GM23338 (cell line): Measurements from ENCODE around the gene ARL6IP4. TPM values are rescaled to one million over a fixed set of nuclear protein-coding genes. Genes with fewer than 3 reads are reported as not detected.

Source experiments
- ATAC-seq: fragments of 200-7000 bp; cut with Tn5 transposase; 3 replicates; pipeline ENCODE4 v1.9.1; 2020
- DNase-seq: peaks from one replicate; pipeline ENCODE4 v3.0.0-alpha.2; 2015; ENCODE audit warnings: low spot score
- H2AFZ ChIP-seq: fragments of 200-600 bp; sonication (generic); 2 replicates; pipeline ENCODE4 v1.8.0; 2016; ENCODE audit warnings: antibody characterized with exemption, mild to moderate bottlenecking, moderate library complexity
- H3F3A ChIP-seq: fragments of 200-600 bp; sonication (generic); replicated peaks from 2 replicates; pipeline ENCODE4 v1.8.0; 2017; ENCODE audit warnings: antibody characterized with exemption, mixed run types, low read depth
- H3K27ac ChIP-seq: fragments of 200-600 bp; sonication (generic); 2 replicates; pipeline ENCODE4 v1.6.1; 2016; ENCODE audit warnings: low read depth
- H3K27me3 ChIP-seq: fragments of 200-600 bp; sonication (generic); 2 replicates; pipeline ENCODE4 v1.8.0; 2016; ENCODE audit warnings: mild to moderate bottlenecking, mixed run types, moderate library complexity; ENCODE audit not compliant: insufficient read depth
- H3K36me3 ChIP-seq: fragments of 200-600 bp; sonication (generic); 2 replicates; pipeline ENCODE4 v1.8.0; 2016; ENCODE audit warnings: mild to moderate bottlenecking; ENCODE audit not compliant: insufficient read depth
- H3K4me1 ChIP-seq: fragments of 200-600 bp; sonication (generic); 2 replicates; pipeline ENCODE4 v1.8.0; 2016; ENCODE audit warnings: mild to moderate bottlenecking, moderate library complexity; ENCODE audit not compliant: insufficient read depth
- H3K4me2 ChIP-seq: fragments of 200-600 bp; sonication (generic); 2 replicates; pipeline ENCODE4 v1.7.1; 2017; ENCODE audit warnings: mixed run types
- H3K4me3 ChIP-seq: fragments of 200-600 bp; sonication (generic); 2 replicates; pipeline ENCODE4 v1.6.1; 2016; ENCODE audit warnings: mixed run types
- H3K79me2 ChIP-seq: fragments of 200-600 bp; sonication (generic); replicated peaks from 2 replicates; pipeline ENCODE4 v1.8.0; 2017; ENCODE audit warnings: mild to moderate bottlenecking; ENCODE audit not compliant: insufficient read depth
- H3K9me2 ChIP-seq: fragments of 200-600 bp; sonication (generic); 2 replicates; pipeline ENCODE4 v1.8.0; 2017; ENCODE audit not compliant: insufficient read depth
- H4K20me1 ChIP-seq: fragments of 200-600 bp; sonication (generic); replicated peaks from 2 replicates; pipeline ENCODE4 v1.8.0; 2017; ENCODE audit warnings: mild to moderate bottlenecking; ENCODE audit not compliant: insufficient read depth
- H3K27ac Mint-ChIP-seq: 2 replicates; pipeline ENCODE4 v1.8.0; 2020; ENCODE audit warnings: inconsistent platforms, mild to moderate bottlenecking, moderate library complexity, mixed read lengths
- H3K27me3 Mint-ChIP-seq: 3 replicates; pipeline ENCODE4 v1.8.0; 2022; ENCODE audit warnings: low read depth, mild to moderate bottlenecking, moderate library complexity, mixed read lengths, inconsistent platforms; ENCODE audit not compliant: insufficient read depth, poor library complexity
- H3K36me3 Mint-ChIP-seq: 3 replicates; pipeline ENCODE4 v1.8.0; 2021; ENCODE audit warnings: low read depth, mild to moderate bottlenecking, inconsistent platforms, moderate library complexity, mixed read lengths
- H3K4me1 Mint-ChIP-seq: 3 replicates; pipeline ENCODE4 v1.8.0; 2020; ENCODE audit warnings: mild to moderate bottlenecking, inconsistent platforms, mixed read lengths
- H3K4me3 Mint-ChIP-seq: 3 replicates; pipeline ENCODE4 v1.8.0; 2021; ENCODE audit warnings: moderate library complexity, mild to moderate bottlenecking, inconsistent platforms, mixed read lengths
- H3K9me3 Mint-ChIP-seq: 3 replicates; pipeline ENCODE4 v1.8.0; 2020; ENCODE audit warnings: moderate library complexity, mild to moderate bottlenecking, inconsistent platforms, mixed read lengths
- CREB1 ChIP-seq: fragments of 250-450 bp; sonication (Bioruptor Pico); IDR thresholded peaks from 2 replicates; pipeline ENCODE4 v1.5.0; 2020; ENCODE audit warnings: low read depth, mild to moderate bottlenecking, moderate library complexity
- ETS1 ChIP-seq: IDR thresholded peaks from 2 replicates; pipeline ENCODE4 v1.6.1; 2016; ENCODE audit warnings: antibody characterized with exemption
- EZH2 ChIP-seq: fragments of 200-600 bp; sonication (generic); IDR thresholded peaks from one replicate; pipeline ENCODE4 v1.8.0; 2017; ENCODE audit warnings: antibody characterized with exemption, mild to moderate bottlenecking, low read depth; ENCODE audit not compliant: unreplicated experiment
- JUNB ChIP-seq: IDR thresholded peaks from one replicate; pipeline ENCODE4 v1.6.1; 2016; ENCODE audit warnings: antibody characterized with exemption; ENCODE audit not compliant: unreplicated experiment
- REST ChIP-seq: IDR thresholded peaks from one replicate; pipeline ENCODE4 v1.6.1; 2018; ENCODE audit warnings: antibody characterized with exemption; ENCODE audit not compliant: unreplicated experiment
- ZNF114 ChIP-seq: fragments of 250-450 bp; sonication (Bioruptor Pico); IDR thresholded peaks from 2 replicates; pipeline ENCODE4 v1.5.0; 2020; ENCODE audit warnings: mild to moderate bottlenecking, moderate library complexity
- polyA plus RNA-seq: library from polyadenylated mRNA; unstranded; fragments of >200 nt; fragmentation: Nextera tagmentation; extraction: Ambion mirVana; gene quantifications from 2 replicates; pipeline ENCODE4 v1.2.1, GENCODE V29; 2016
- total RNA-seq: library from RNA; depleted of rRNA; stranded (reverse); fragments of >200 nt; shearing (Covaris generic); gene quantifications from 2 replicates; pipeline ENCODE4 v1.2.3, GENCODE V29; 2014

ARL6IP4 gene
- total and polyA plus RNA-seq, 2 experiments from 2014 or later = 85.5 to 169 TPM

DNA sequence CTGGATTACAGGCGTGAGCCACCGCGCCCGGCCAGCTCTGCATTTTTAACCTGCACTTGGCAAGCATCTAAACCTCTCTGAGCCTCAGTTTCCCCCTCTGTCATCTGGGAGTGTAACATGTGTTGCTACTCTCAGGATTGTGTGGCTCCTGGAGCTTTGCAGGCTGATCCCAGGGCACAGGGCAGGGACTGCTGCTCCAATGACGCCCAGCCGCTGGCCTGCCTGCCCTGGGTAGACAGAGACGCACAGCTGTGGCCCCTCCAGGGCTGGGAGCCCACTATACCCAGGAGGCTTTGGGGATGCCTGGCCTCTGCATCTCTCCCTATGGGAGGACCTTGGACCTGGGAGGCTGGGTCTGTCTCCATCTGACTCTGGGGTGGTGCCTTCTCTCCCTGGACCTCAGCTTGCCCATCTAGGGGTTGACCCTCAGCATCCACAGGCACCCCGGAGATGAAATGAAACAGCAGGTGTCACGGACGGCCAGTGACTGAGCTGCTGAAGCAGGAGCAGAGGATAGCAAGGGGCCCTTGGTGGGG lies 13.7 kb downstream of the ARL6IP4 start (continued):
- TF ChIP-seq ETS1 = no peak
- TF ChIP-seq ZNF114 (CRISPR knock-in tag) = no peak
- no peak for TF ChIP-seq REST
- no peak for TF ChIP-seq JUNB
- no peak for TF ChIP-seq CREB1 (CRISPR knock-in tag)
- TF ChIP-seq EZH2 = no peak

DNA sequence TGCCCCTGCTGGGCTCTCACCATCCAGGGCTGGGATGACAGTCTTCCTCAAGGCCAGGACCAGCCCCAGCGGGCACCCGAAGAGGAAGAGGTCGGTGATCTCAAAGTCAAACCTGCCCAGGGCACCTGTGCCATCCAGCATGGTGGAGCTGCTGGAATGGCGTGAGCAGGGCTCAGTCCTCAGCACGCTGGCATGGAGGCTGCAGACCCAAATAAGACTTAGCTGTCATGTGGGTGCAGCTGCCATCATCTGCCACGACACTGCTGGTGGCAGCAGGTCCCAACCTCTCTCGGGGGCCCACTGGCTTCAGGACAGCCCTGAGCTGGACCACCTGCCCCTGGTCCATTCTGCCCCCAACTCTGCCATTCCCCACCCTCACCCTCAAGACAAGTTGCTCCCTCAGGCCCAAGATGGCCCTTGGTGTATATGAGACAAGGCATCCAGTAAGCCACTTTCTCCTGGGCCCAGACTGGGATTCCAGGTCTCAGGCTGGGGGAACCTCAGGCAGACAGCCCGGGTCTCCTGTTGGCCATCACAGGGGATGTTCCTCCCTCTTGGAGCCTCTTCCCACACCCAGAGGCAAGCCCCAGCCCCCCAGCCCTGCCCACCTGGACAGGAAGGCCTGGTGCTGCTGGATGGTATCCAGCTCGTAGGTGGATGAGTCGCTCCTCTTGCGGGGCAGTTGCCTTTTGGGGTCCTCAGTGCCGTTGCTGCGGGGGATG lies 14.5 kb downstream of the ARL6IP4 start:
- no peaks in the 10 kb centered on the region for H3K79me2 ChIP-seq
- DNase-seq = no peak
- no peak overlapping the region for H3K27ac Mint-ChIP-seq
- no peaks in the 10 kb centered on the region for H3K36me3 Mint-ChIP-seq
- H3K4me3 ChIP-seq = no peak overlapping the region
- H3K36me3 ChIP-seq = no peaks in the 10 kb centered on the region
- peaks cover 6% of the 10 kb centered on the region for H3K27me3 Mint-ChIP-seq
- TF ChIP-seq JUNB (no peak), REST (no peak)
- no peaks in the 10 kb centered on the region for H3K27me3 ChIP-seq
- no peaks in the 10 kb centered on the region; the same call in 2 of the 3 replicates for H3K9me3 Mint-ChIP-seq
- H3K4me2 ChIP-seq = no peak overlapping the region
- H3K4me1 Mint-ChIP-seq = no peaks in the 10 kb centered on the region
- H2AFZ ChIP-seq = no peak overlapping the region
- no peak overlapping the region for H3K4me3 Mint-ChIP-seq
- H4K20me1 ChIP-seq = no peaks in the 10 kb centered on the region
- ATAC-seq = no peak
- no peaks in the 10 kb centered on the region for H3F3A ChIP-seq
- no peaks in the 10 kb centered on the region for H3K9me2 ChIP-seq
- H3K4me1 ChIP-seq = no peaks in the 10 kb centered on the region
- no peak overlapping the region for H3K27ac ChIP-seq
